IPS-11a (cell line): ENCODE data around the gene CA12.
"Not testable (repeated sequence)": the region's sequence is repeated elsewhere in the genome, so short reads cannot be mapped to it uniquely, and the experiment has no call there.

Source experiments
- H3K4me3 ChIP-seq: one replicate; pipeline ENCODE4 v1.5.1; 2013; ENCODE audit warnings: low read depth, low read length, control low read depth

The CA12 gene

GRCh38 chr15:63360170-63360569 lies 21.5 kb downstream of the CA12 start:
- no peak overlapping the region for H3K4me3 ChIP-seq

GRCh38 chr15:63358241-63359029 lies 23.2 kb downstream of the CA12 start:
- no peak overlapping the region for H3K4me3 ChIP-seq

DNA sequence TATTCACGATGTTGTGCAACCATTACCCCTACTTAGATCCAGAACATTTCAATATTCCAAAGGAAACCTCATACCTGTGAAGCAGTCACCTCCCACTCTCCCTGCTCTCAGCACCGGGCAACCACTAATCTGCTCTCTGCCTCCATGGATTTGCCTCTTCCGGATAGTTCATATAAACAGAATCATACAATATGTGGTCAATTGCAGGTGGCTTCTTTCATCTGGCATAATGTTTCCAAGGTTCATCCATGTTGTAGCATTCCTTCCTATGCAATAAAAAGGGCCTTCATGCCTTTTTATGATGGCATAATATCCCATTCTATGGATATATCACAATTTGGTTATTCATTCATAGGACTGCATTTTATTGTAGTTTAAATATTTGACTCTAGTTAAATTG lies 23.9 kb downstream of the CA12 start:
- H3K4me3 ChIP-seq = no peak overlapping the region

DNA sequence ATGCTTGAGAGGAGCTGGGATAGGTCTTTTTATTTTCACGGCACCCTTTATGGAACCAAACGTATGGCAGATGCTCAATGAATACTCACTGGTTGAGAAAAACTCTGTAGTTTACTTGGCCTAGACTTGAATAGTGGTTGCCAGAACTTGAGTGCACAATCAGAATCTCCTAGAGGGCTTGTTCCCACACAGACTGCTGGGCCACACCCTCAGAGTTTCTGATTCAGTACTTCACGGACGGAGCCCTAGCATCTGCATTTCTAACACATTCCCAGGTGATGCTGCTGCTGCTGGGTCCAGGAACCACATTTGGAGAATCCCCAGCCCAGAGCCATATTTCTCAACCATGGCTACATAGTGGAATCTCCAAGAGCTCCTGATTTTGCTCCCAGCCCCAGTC lies 24.6 kb downstream of the CA12 start:
- H3K4me3 ChIP-seq = no peak overlapping the region

DNA sequence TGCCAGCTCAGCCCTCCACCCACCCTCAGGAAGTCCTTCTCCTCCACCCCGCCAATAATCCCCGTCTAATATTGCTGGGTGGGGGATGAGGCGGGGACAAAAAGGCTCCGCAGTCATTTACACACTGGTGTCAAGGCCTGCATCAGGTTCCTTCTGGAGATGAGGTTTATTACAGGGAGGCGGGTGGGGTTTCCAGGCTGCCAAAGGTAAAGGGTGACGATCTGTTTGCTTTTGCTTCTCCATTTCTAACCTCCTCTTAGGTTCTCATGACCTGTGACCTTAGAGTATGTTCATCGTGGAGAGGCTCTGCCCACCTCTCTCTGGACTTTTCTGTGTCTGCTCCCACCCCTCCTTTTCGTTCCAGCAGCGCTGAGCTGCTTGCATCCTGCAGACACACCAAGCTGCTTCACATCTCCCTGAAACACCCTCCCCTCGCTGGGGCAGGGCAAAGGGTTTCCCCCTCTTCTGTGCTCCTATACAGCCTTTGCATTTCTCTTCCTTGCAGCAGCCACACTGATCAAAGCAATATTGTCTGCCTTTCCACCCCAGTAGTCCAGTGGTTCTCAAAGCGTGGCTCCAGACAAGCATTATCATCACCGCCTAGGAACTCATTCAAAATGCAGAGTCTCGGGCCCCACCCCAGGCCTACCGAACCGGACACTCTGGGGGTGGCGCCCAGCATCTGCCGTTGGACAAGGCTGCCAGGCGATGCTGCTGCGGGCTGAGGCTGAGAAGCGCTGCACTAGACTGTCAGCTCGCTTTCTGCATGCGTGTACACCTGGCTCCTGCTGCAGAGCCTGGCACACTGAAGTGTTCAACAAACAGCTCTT lies 26.6 kb downstream of the CA12 start:
- H3K4me3 ChIP-seq = no peak overlapping the region

GRCh38 chr15:63353887-63354286 lies 27.8 kb downstream of the CA12 start:
- H3K4me3 ChIP-seq = no peak overlapping the region

DNA sequence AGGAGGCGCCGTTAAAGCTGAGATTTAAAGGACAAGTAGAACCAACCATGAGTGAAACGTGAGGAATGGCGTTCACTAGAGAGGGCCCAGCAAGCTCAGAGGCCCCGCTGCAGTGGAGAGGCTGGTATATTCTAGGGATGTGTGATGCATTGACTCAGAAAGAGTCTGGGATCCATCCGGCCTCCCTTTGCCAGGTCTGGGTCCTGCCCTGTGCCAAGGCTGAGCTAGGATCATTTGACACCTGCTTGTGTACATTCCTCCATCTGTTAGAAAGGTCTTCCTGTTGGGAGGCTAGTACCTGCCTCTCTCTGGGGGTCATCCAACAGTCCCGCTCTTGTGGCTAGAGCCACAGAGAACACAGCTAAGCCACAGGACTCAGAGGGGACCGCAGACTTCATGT lies 28.4 kb downstream of the CA12 start:
- H3K4me3 ChIP-seq = no peak overlapping the region

DNA sequence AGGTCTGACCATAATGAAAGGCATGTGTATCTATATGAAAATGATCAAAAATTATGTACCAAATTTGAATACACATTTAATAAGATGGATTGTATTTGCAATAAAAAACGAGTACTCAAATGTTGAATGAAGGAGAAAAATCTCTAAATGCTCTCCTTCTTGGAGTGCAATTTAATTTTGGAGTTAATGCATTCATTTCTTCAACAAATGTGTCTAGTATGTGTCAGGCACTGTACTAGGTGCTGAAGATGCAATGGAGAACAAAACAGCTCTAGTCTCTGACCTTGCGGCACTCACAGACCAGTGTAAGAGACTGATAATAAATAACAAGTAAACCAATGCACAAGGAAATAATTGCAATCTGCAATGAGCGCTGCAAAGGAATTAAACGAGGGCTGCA lies 28.8 kb downstream of the CA12 start:
- no peak overlapping the region for H3K4me3 ChIP-seq

DNA sequence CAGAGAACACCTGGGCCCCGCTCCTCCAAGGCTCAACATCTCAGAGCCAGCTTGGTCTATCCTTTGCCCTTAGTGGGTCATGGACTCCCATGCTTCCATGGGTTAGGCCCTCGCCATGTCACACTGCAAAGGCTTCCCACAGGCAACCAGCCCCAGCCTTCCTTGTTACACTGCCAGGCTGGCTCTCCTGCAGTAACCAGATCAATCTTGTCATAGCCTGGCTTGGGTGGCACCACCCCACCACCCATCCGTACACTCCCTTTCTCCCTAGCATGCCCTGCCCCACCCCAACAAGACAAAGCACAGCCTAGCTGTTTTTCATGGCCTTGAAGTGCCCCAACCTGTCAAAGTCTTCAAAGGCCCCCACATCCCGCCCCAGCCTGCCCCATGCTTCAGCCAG lies 30.5 kb downstream of the CA12 start:
- H3K4me3 ChIP-seq = no peak overlapping the region

DNA sequence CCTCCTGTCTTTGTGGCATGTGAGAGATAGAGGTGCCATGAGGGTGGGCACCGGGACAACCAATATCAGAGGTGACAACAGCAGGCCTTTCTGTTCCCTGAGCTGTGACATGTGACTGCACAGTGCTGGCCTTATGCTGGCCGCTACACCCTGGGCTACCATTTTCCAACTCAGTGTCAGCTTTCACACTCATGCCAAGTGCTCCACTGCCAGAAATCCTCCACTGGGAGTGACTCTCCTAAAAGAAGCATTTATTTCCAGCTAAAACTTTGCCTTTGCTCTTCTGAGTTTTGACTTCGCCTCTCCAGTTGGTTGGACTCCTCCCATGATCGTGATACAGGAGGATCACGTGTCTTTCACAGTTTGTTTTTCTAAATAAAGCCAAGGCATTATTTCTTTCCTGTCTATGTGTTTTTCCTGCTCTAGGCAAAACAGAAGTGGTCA lies 31.4 kb downstream of the CA12 start:
- no peak overlapping the region for H3K4me3 ChIP-seq

- H3K4me3 ChIP-seq = no peak overlapping the region
These were observed 32.0 kb downstream of the CA12 start for GRCh38 chr15:63349621-63350020.

DNA sequence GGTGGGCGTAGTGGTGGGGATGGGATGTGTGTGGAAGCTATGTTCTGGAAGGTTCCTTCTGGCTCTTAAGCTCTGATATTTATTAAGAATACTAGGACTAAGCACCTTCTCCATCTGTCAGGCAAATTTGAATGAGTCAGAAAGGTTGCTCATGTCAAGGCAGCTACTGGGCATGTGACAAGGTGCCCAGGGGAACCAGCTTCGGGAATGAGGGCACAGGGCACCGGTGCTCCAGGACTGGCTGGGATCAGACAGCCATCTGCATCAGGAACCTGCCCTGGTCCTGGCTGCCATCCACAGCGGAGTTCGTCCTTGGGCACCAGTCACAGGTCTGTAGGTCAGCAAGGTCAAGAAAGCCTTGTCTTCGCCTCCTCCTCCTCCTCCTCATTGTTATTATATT lies 32.5 kb downstream of the CA12 start:
- no peak overlapping the region for H3K4me3 ChIP-seq

- H3K4me3 ChIP-seq = no peak overlapping the region
These were observed 33.3 kb downstream of the CA12 start for GRCh38 chr15:63348392-63348791.

DNA sequence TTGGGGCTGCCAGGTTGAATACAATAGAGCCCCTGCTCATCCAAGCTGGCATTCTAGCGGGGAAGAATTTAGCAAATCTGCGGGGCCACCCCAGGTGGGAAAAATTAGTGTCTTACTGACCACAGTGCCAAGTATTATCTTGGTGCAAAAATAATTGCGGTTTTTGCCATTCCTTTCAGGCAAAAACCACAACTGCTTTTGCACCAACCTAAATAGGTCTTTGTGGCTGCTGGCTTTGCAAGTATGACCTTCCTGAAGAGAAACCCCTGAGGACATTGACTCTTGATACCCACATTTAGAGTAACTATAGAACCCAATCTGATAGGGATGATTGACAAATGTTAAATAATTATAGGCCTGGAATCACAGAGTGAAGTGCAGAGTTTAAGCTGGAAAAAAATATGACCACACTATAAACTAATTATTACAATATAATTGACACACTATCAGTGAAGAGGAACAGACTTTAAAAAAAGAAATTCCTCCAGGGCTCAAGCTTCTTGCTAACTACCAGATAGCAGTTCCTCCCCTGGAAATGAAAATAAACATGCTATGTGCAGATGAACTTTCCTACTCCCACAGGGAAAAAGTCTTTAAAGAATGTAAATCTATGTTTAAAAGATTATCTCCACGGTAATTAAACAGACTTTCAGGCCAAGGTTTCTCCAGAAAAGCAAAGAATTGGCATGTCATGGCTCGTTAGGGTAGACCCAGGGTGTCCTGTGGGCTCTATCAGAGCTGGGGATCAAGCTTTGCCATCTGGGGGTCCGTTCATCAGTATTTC lies 34.4 kb downstream of the CA12 start:
- H3K4me3 ChIP-seq = no peak overlapping the region

GRCh38 chr15:63345391-63345752 lies 36.3 kb downstream of the CA12 start:
- no peak overlapping the region for H3K4me3 ChIP-seq

- no peak overlapping the region for H3K4me3 ChIP-seq
These were observed 36.8 kb downstream of the CA12 start for GRCh38 chr15:63344731-63345390.

DNA sequence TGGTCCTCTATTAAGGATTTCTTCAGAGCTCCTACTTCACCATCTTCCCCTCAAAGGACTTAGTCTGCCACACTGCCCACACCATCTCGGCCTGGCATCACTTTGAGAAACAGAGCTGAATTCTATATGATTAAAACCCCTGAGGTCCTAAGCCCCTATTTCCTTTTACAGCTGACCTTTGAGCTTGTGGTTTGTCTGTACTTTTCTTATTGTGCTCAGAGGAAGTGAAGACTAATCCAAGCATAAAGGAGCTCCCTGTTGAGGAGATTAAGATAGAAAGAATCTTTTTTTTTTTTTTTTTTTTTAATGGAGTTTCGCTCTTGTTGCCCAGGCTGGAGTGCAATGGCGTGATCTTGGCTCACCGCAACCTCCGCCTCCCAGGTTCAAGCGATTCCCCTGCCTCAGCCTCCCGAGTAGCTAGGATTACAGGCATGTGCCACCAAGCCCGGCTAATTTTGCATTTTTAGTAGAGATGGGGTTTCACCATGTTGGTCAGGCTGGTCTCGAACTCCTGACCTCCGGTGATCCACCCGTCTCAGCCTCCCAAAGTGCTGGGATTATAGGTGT lies 38.6 kb downstream of the CA12 start:
- not testable (repeated sequence) for H3K4me3 ChIP-seq

DNA sequence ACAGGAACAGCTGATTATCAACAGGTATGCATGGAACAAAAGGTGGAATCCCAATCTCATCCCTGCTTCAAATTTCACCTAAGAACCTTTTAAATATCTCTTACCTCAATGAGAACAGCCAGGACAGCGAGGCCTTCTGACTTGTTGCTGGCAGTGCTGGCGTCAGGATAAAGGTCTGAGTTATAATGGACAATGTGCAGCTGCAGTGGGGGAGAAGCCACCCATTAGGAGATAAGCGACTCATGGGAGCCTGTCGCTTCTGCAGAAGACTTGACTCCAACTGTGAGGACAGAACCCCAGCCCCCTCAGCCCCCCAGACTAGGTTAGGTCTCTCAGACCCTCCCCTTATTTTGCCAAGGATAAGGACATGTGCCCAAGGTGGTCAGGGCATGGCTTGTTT lies 39.7 kb downstream of the CA12 start:
- no peak overlapping the region for H3K4me3 ChIP-seq

GRCh38 chr15:63340878-63341277 lies 40.8 kb downstream of the CA12 start:
- no peak overlapping the region for H3K4me3 ChIP-seq

GRCh38 chr15:63340353-63340752 lies 41.3 kb downstream of the CA12 start:
- H3K4me3 ChIP-seq = no peak overlapping the region

DNA sequence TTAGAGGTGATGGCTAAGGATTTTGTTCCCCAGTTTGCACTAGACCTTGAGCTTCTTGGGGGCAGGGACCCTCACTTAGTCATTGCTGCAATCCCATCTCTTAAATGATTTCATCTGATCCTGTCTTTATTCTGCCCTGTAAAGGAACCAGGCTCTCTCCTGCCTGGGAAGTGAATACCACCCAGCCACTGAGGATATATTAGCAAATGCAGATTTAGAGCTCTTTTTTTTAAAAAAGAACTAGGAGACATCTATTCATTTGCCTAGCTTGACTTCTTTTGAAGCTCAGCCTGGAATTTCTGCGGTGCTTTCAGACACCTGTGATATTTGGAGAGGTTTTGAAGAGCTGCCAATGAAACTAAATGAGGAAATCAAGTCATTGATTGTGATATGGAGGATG lies 41.8 kb downstream of the CA12 start:
- H3K4me3 ChIP-seq = no peak overlapping the region
